WTC11 (cell line): ENCODE measurements around the gene MMP13. TPM values are rescaled to one million over a fixed set of nuclear protein-coding genes. Genes with fewer than 3 reads are reported as not detected.

Experiments
- ATAC-seq: fragments of 200-7000 bp; cut with Tn5 transposase; 2 replicates; pipeline ENCODE4 v1.10.0; 2021; ENCODE audit warnings: mild to moderate bottlenecking, moderate library complexity
- CTCF ChIA-PET: fragments of 300-600 bp; sonication (Branson Sonifier 250); formaldehyde crosslinking; loops from one replicate; lab custom pipeline; 2021; ENCODE audit warnings: antibody characterized with exemption; lab: Charles Lee
- POLR2A ChIA-PET: fragments of 350-600 bp; sonication (Branson Sonifier 250); formaldehyde crosslinking; loops from one replicate; lab custom pipeline; 2021; ENCODE audit warnings: antibody characterized with exemption; lab: Charles Lee
- DNase-seq: peaks from one replicate; pipeline ENCODE4 v3.0.0; 2021; ENCODE audit warnings: low spot score
- H3K27ac Mint-ChIP-seq: 2 replicates; pipeline ENCODE4 v1.8.0; 2021; ENCODE audit warnings: mixed read lengths
- H3K27me3 Mint-ChIP-seq: 2 replicates; pipeline ENCODE4 v1.8.0; 2021; ENCODE audit warnings: low read depth, mild to moderate bottlenecking, moderate library complexity, mixed read lengths
- H3K36me3 Mint-ChIP-seq: 2 replicates; pipeline ENCODE4 v1.8.0; 2021; ENCODE audit warnings: mixed read lengths
- H3K4me1 Mint-ChIP-seq: 2 replicates; pipeline ENCODE4 v1.8.0; 2022; ENCODE audit warnings: mixed read lengths
- H3K4me3 Mint-ChIP-seq: 2 replicates; pipeline ENCODE4 v1.8.0; 2021; ENCODE audit warnings: mild to moderate bottlenecking, moderate library complexity, mixed read lengths
- H3K9me3 Mint-ChIP-seq: 2 replicates; pipeline ENCODE4 v1.8.0; 2021; ENCODE audit warnings: mixed read lengths
- ATF3 ChIP-seq: sonication (generic); formaldehyde crosslinking; conservative IDR thresholded peaks from 2 replicates; pipeline ENCODE4 v1.8.1; 2022; ENCODE audit warnings: mild to moderate bottlenecking, missing genetic modification reagents
- CBFB ChIP-seq: sonication (generic); formaldehyde crosslinking; IDR thresholded peaks from 2 replicates; pipeline ENCODE4 v1.8.1; 2022; ENCODE audit warnings: mild to moderate bottlenecking, low read depth, missing genetic modification reagents
- CREM ChIP-seq: sonication (generic); formaldehyde crosslinking; IDR thresholded peaks from 2 replicates; pipeline ENCODE4 v1.8.1; 2022; ENCODE audit warnings: mild to moderate bottlenecking, missing genetic modification reagents, moderate library complexity
- ERG ChIP-seq: fragments of 250-450 bp; sonication (Bioruptor Pico); IDR thresholded peaks from 2 replicates; pipeline ENCODE4 v1.8.0; 2021; ENCODE audit warnings: mild to moderate bottlenecking
- ETV6 ChIP-seq: sonication (generic); formaldehyde crosslinking; IDR thresholded peaks from 2 replicates; pipeline ENCODE4 v1.8.1; 2022; ENCODE audit warnings: mild to moderate bottlenecking, missing genetic modification reagents
- FOXJ3 ChIP-seq: sonication (generic); formaldehyde crosslinking; IDR thresholded peaks from 2 replicates; pipeline ENCODE4 v1.9.0; 2021; ENCODE audit warnings: missing genetic modification reagents, mild to moderate bottlenecking, borderline replicate concordance
- JUN ChIP-seq: sonication (generic); formaldehyde crosslinking; IDR thresholded peaks from 2 replicates; pipeline ENCODE4 v1.8.0; 2023; ENCODE audit warnings: mild to moderate bottlenecking, missing genetic modification reagents
- MLX ChIP-seq: sonication (generic); formaldehyde crosslinking; IDR thresholded peaks from 2 replicates; pipeline ENCODE4 v1.8.1; 2023; ENCODE audit warnings: mild to moderate bottlenecking, missing genetic modification reagents, moderate library complexity
- OVOL2 ChIP-seq: fragments of 250-450 bp; sonication (Bioruptor Pico); IDR thresholded peaks from 2 replicates; pipeline ENCODE4 v1.9.0; 2021; ENCODE audit warnings: mild to moderate bottlenecking, borderline replicate concordance
- PRDM15 ChIP-seq: sonication (generic); formaldehyde crosslinking; IDR thresholded peaks from 2 replicates; pipeline ENCODE4 v1.8.0; 2022; ENCODE audit warnings: missing genetic modification reagents
- PRRX2 ChIP-seq: fragments of 250-450 bp; sonication (Bioruptor Pico); IDR thresholded peaks from 2 replicates; pipeline ENCODE4 v1.8.0; 2021; ENCODE audit warnings: mild to moderate bottlenecking
- SMAD3 ChIP-seq: sonication (generic); formaldehyde crosslinking; IDR thresholded peaks from 2 replicates; pipeline ENCODE4 v1.8.0; 2022; ENCODE audit warnings: missing genetic modification reagents, mild to moderate bottlenecking, borderline replicate concordance
- TP53 ChIP-seq: sonication (generic); formaldehyde crosslinking; IDR thresholded peaks from 2 replicates; pipeline ENCODE4 v1.8.1; 2023; ENCODE audit warnings: mild to moderate bottlenecking, missing genetic modification reagents
- ZBTB21 ChIP-seq: sonication (generic); formaldehyde crosslinking; IDR thresholded peaks from 2 replicates; pipeline ENCODE4 v1.8.1; 2023; ENCODE audit warnings: mild to moderate bottlenecking, missing genetic modification reagents, borderline replicate concordance
- ZNF396 ChIP-seq: fragments of 250-450 bp; sonication (Bioruptor Pico); IDR thresholded peaks from 2 replicates; pipeline ENCODE4 v1.8.0; 2021; ENCODE audit warnings: mild to moderate bottlenecking, moderate library complexity, borderline replicate concordance
- total RNA-seq: library from RNA; stranded (reverse); gene quantifications from 3 replicates; pipeline ENCODE4 v1.2.3, GENCODE V29; 2021
- TF ChIP-seq, protein P1 (sequence below): sonication (generic); formaldehyde crosslinking; IDR thresholded peaks from 2 replicates; pipeline ENCODE4 v1.8.1; 2023; ENCODE audit warnings: mild to moderate bottlenecking, moderate library complexity, missing genetic modification reagents
- TF ChIP-seq, protein P2 (sequence below): sonication (generic); formaldehyde crosslinking; IDR thresholded peaks from 2 replicates; pipeline ENCODE4 v1.8.0; 2023; ENCODE audit warnings: mild to moderate bottlenecking, missing genetic modification reagents

MMP13 gene
- total RNA-seq, 1 experiment from 2014 or later = not detected

DNA sequence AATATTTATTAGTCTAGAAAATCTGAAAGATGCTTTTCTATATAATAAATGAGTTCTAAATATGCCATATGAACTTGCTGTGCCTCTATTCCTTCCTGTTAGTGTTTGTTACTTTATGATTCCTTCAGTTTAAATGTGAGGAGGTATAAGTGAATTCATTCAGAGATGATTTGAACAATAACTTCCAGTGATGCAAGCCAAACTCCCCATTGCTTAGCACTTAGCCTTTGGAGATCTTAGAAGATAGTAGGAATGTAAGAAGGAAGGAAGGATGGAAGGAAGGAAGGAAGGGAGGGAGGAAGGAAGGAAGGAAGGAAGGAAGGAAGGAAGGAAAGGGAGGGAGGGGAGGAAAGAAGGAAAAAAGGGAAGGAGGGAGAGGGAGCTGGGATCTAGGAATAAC is 25.1 kb downstream of the MMP13 start (continued):
- TF ChIP-seq PRDM15 (CRISPR knock-in tag) (no peak), JUN (CRISPR knock-in tag) (no peak)
- TF ChIP-seq, protein P1, sequence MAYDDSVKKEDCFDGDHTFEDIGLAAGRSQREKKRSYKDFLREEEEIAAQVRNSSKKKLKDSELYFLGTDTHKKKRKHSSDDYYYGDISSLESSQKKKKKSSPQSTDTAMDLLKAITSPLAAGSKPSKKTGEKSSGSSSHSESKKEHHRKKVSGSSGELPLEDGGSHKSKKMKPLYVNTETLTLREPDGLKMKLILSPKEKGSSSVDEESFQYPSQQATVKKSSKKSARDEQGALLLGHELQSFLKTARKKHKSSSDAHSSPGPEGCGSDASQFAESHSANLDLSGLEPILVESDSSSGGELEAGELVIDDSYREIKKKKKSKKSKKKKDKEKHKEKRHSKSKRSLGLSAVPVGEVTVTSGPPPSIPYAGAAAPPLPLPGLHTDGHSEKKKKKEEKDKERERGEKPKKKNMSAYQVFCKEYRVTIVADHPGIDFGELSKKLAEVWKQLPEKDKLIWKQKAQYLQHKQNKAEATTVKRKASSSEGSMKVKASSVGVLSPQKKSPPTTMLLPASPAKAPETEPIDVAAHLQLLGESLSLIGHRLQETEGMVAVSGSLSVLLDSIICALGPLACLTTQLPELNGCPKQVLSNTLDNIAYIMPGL = no peak

GRCh38 chr11:102929972-102930371 is 25.6 kb downstream of the MMP13 start:
- ChIA-PET CTCF (interaction anchor here (3.1 kb wide), 1 partner anchor 15 kb away, joined by 12 read pairs; no protein-coding TSS in a partner anchor), POLR2A (no interaction called here)
- Mint-ChIP-seq H3K9me3 (no peaks in the 10 kb centered on the region), H3K27ac (no peak overlapping the region), H3K27me3 (no peaks in the 10 kb centered on the region), H3K4me3 (no peak overlapping the region), H3K36me3 (no peaks in the 10 kb centered on the region), H3K4me1 (no peaks in the 10 kb centered on the region)
- TF ChIP-seq ERG (CRISPR knock-in tag) = no peak
- TF ChIP-seq ATF3 (CRISPR knock-in tag) = no peak
- TF ChIP-seq ETV6 = no peak
- no peak for TF ChIP-seq PRRX2 (CRISPR knock-in tag)
- TF ChIP-seq ZBTB21 = no peak
- TF ChIP-seq FOXJ3 = no peak
- TF ChIP-seq, protein P2, sequence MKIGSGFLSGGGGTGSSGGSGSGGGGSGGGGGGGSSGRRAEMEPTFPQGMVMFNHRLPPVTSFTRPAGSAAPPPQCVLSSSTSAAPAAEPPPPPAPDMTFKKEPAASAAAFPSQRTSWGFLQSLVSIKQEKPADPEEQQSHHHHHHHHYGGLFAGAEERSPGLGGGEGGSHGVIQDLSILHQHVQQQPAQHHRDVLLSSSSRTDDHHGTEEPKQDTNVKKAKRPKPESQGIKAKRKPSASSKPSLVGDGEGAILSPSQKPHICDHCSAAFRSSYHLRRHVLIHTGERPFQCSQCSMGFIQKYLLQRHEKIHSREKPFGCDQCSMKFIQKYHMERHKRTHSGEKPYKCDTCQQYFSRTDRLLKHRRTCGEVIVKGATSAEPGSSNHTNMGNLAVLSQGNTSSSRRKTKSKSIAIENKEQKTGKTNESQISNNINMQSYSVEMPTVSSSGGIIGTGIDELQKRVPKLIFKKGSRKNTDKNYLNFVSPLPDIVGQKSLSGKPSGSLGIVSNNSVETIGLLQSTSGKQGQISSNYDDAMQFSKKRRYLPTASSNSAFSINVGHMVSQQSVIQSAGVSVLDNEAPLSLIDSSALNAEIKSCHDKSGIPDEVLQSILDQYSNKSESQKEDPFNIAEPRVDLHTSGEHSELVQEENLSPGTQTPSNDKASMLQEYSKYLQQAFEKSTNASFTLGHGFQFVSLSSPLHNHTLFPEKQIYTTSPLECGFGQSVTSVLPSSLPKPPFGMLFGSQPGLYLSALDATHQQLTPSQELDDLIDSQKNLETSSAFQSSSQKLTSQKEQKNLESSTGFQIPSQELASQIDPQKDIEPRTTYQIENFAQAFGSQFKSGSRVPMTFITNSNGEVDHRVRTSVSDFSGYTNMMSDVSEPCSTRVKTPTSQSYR = no peak
- no peak for TF ChIP-seq OVOL2 (CRISPR knock-in tag)
- no peak for TF ChIP-seq ZNF396 (CRISPR knock-in tag)
- no peak for TF ChIP-seq CREM (CRISPR knock-in tag)
- TF ChIP-seq CBFB (CRISPR knock-in tag) = no peak
- no peak for TF ChIP-seq SMAD3 (CRISPR knock-in tag)
- TF ChIP-seq TP53 (CRISPR knock-in tag) = no peak
- TF ChIP-seq MLX (CRISPR knock-in tag) = no peak
- ATAC-seq = no peak
- no peak for DNase-seq
